Stimulated activated CD4-positive, alpha-beta T cell treated with anti-CD3 and anti-CD28 coated beads, Interleukin-2, amount 100 ng/mL, for 24 hours (primary cell): ENCODE results near the gene TTC6.
"Not testable (repeated sequence)": the region's sequence is repeated elsewhere in the genome, so short reads cannot be mapped to it uniquely, and the experiment has no call there.

ENCODE experiments used
- DNase-seq, 2 donors: peaks; one replicate each; pipeline ENCODE4 v3.0.0-alpha.2; 2020

TTC6 gene

GRCh38 chr14:37594971-37595808 is at the start of gene TTC6, which contains the start of gene FOXA1:
Gene TTC6 (plus strand): TSS chr14:37595629. CDS start chr14:37622065, 26,436 bp downstream.
Gene FOXA1 (minus strand): TSS chr14:37595249. CDS start chr14:37594972, 277 bp downstream.
- no peak for DNase-seq

GRCh38 chr14:37546621-37547447 is 48.6 kb upstream of the TTC6 start:
- no peak for DNase-seq

- no peak for DNase-seq
Measured at GRCh38 chr14:37550511-37550910, 44.9 kb upstream of the TTC6 start.

GRCh38 chr14:37551119-37551518 is 44.3 kb upstream of the TTC6 start:
- no peak for DNase-seq

GRCh38 chr14:37553935-37554550 is 41.4 kb upstream of the TTC6 start:
- DNase-seq = no peak

GRCh38 chr14:37555596-37555995 is 39.8 kb upstream of the TTC6 start:
- DNase-seq = not testable (repeated sequence)

GRCh38 chr14:37558740-37559139 is 36.7 kb upstream of the TTC6 start:
- no peak for DNase-seq

GRCh38 chr14:37559386-37559785 is 36.0 kb upstream of the TTC6 start:
- DNase-seq = no peak

GRCh38 chr14:37563189-37563588 is 32.2 kb upstream of the TTC6 start:
- DNase-seq = no peak

GRCh38 chr14:37565550-37565949 is 29.9 kb upstream of the TTC6 start:
- DNase-seq = no peak

- DNase-seq = no peak
Measured at GRCh38 chr14:37566811-37567371, 28.5 kb upstream of the TTC6 start.

GRCh38 chr14:37569729-37570128 is 25.7 kb upstream of the TTC6 start:
- no peak for DNase-seq

- DNase-seq = no peak
Measured at GRCh38 chr14:37571391-37571790, 24.0 kb upstream of the TTC6 start.

GRCh38 chr14:37573356-37573755 is 22.1 kb upstream of the TTC6 start:
- DNase-seq = no peak

GRCh38 chr14:37579274-37579673 is 16.2 kb upstream of the TTC6 start:
- no peak for DNase-seq

GRCh38 chr14:37580146-37580545 is 15.3 kb upstream of the TTC6 start:
- DNase-seq = no peak

GRCh38 chr14:37583358-37584210 is 11.8 kb upstream of the TTC6 start:
- DNase-seq = no peak

- no peak for DNase-seq
Measured at GRCh38 chr14:37584211-37585100, 11.0 kb upstream of the TTC6 start.

GRCh38 chr14:37585101-37585511 is 10.3 kb upstream of the TTC6 start:
- no peak for DNase-seq

GRCh38 chr14:37585971-37586796 is 9.2 kb upstream of the TTC6 start:
- no peak for DNase-seq
